ENCODE measurements around the gene CHMP6.

CHMP6 gene

DNA sequence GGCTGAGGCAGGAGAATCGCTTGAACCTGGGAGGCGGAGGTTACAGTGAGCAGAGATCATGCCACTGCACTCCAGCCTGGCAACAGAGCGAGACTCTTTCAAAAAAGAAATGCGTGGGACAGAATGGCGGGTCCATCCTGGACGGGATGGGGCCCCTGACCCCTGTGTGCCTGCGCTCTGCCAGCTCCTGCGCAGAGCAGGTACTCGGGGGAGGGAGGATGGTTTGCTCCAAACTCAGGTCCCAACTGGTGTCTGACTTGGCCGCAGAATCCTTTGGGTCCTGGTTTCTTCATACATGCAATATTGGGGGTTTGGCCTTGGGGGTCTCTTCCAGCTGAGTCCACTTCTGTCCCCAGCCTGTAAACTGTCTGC is 10.4 kb downstream of the CHMP6 start:
- TF ChIP-seq, protein P1, sequence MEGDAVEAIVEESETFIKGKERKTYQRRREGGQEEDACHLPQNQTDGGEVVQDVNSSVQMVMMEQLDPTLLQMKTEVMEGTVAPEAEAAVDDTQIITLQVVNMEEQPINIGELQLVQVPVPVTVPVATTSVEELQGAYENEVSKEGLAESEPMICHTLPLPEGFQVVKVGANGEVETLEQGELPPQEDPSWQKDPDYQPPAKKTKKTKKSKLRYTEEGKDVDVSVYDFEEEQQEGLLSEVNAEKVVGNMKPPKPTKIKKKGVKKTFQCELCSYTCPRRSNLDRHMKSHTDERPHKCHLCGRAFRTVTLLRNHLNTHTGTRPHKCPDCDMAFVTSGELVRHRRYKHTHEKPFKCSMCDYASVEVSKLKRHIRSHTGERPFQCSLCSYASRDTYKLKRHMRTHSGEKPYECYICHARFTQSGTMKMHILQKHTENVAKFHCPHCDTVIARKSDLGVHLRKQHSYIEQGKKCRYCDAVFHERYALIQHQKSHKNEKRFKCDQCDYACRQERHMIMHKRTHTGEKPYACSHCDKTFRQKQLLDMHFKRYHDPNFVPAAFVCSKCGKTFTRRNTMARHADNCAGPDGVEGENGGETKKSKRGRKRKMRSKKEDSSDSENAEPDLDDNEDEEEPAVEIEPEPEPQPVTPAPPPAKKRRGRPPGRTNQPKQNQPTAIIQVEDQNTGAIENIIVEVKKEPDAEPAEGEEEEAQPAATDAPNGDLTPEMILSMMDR (IDR thresholded peaks at IDR 0.05; ENCODE audit: low read depth, low read length): no peak
- TF ChIP-seq, protein P2, sequence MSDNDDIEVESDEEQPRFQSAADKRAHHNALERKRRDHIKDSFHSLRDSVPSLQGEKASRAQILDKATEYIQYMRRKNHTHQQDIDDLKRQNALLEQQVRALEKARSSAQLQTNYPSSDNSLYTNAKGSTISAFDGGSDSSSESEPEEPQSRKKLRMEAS (IDR thresholded peaks at IDR 0.05; ENCODE audit: low read depth, low read length): no peak
- TF ChIP-seq MYC (IDR thresholded peaks at IDR 0.05; ENCODE audit: low read depth, low read length): no peak
- TF ChIP-seq POLR2A (IDR thresholded peaks at IDR 0.05; ENCODE audit: extremely low read depth, insufficient read length): no peak
- DNase-seq (ENCODE audit: low read depth): no peak
- H3K4me3 ChIP-seq (ENCODE audit: low read depth, low read length): no peak overlapping the region

- TF ChIP-seq, protein P2 (IDR thresholded peaks at IDR 0.05; ENCODE audit: low read depth, low read length): no peak
- TF ChIP-seq POLR2A (IDR thresholded peaks at IDR 0.05; ENCODE audit: extremely low read depth, insufficient read length) (no peak), MYC (IDR thresholded peaks at IDR 0.05; ENCODE audit: low read depth, low read length) (no peak)
- TF ChIP-seq, protein P1 (IDR thresholded peaks at IDR 0.05; ENCODE audit: low read depth, low read length): no peak
- DNase-seq (ENCODE audit: low read depth): peak; percentile 48
These were observed 11.0 kb downstream of the CHMP6 start for GRCh38 chr17:81002409-81003361.

GRCh38 chr17:81003711-81004475 is 12.3 kb downstream of the CHMP6 start:
- TF ChIP-seq MYC (IDR thresholded peaks at IDR 0.05; ENCODE audit: low read depth, low read length) (no peak), POLR2A (IDR thresholded peaks at IDR 0.05; ENCODE audit: extremely low read depth, insufficient read length) (no peak)
- TF ChIP-seq, protein P2 (IDR thresholded peaks at IDR 0.05; ENCODE audit: low read depth, low read length): no peak
- TF ChIP-seq, protein P1 (IDR thresholded peaks at IDR 0.05; ENCODE audit: low read depth, low read length): no peak
- H3K4me3 ChIP-seq (ENCODE audit: low read depth, low read length): peak overlapping the region; percentile 17
- DNase-seq (ENCODE audit: low read depth): peak; percentile 57

More at GRCh38 chr17:81002409-81003361, 11.0 kb downstream of the CHMP6 start:
- no peak overlapping the region for H3K4me3 ChIP-seq (ENCODE audit: low read depth, low read length)

DNA sequence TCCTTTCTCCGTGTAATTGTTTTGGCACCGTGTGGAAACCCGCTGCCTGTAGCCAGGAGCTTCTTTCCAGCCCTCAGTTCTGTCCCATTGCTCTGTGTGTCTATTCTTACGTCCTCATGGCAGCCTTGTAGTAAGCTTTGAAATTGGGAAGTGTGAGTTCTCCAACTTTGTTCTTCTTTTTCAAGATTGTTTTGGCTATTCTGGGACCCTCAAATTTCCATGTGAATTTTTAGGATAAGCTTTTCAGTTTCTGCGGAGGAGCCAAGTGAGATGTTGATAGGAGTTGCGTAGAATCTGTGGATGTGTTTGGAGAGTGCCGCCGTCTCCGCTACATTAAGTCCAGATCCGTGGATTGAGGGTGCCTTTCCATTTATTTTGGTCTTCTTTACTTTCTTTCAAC is 15.2 kb downstream of the CHMP6 start:
- no peak for DNase-seq (ENCODE audit: low read depth)
- TF ChIP-seq, protein P1 (IDR thresholded peaks at IDR 0.05; ENCODE audit: low read depth, low read length): no peak
- TF ChIP-seq MYC (IDR thresholded peaks at IDR 0.05; ENCODE audit: low read depth, low read length) (no peak), POLR2A (IDR thresholded peaks at IDR 0.05; ENCODE audit: extremely low read depth, insufficient read length) (no peak)
- TF ChIP-seq, protein P2 (IDR thresholded peaks at IDR 0.05; ENCODE audit: low read depth, low read length): no peak

DNA sequence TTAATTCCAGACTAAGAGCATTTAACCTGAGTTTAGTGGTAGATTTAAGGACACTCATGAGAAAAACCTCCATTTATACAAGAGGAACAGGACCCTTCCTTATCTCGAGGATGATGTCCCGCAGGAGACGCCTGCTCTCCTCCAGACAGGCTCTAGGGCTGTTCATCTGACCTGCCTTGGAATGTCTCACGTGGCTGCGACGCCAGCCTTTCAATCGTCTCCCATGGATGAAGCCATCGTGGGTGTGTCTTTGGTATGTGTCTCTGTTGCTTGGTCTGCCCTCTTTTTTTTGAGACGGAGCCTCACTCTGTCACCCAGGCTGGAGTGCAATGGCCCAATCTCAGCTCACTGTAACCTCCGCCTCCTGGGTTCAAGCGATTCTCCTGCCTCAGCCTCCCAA is 16.5 kb downstream of the CHMP6 start:
- no peak for DNase-seq (ENCODE audit: low read depth)
- H3K4me3 ChIP-seq (ENCODE audit: low read depth, low read length): no peak overlapping the region
- TF ChIP-seq, protein P1 (IDR thresholded peaks at IDR 0.05; ENCODE audit: low read depth, low read length): no peak
- TF ChIP-seq POLR2A (IDR thresholded peaks at IDR 0.05; ENCODE audit: extremely low read depth, insufficient read length): no peak
- TF ChIP-seq, protein P2 (IDR thresholded peaks at IDR 0.05; ENCODE audit: low read depth, low read length): no peak
- TF ChIP-seq MYC (IDR thresholded peaks at IDR 0.05; ENCODE audit: low read depth, low read length): no peak

More for the DNA sequence above, 15.2 kb downstream of the CHMP6 start:
- H3K4me3 ChIP-seq (ENCODE audit: low read depth, low read length): no peak overlapping the region

All from NB4 (cell line).